HG03354 (cell line): ENCODE measurements around the gene RASSF4.
A peak's percentile ranks its signal among the peaks of the same experiment; 100 is the strongest.

ENCODE experiments used
- ATAC-seq: cut with Tn5 transposase; IDR thresholded peaks from one replicate; pipeline ENCODE4 v1.9.1; 2021; ENCODE audit warnings: mild to moderate bottlenecking; ENCODE audit not compliant: unreplicated experiment, poor library complexity, severe bottlenecking

Gene RASSF4

GRCh38 chr10:44926751-44927351 is 32.8 kb upstream of the RASSF4 start:
- no peak for ATAC-seq

- ATAC-seq: no peak
Measured at GRCh38 chr10:44927352-44927751, 32.2 kb upstream of the RASSF4 start.

GRCh38 chr10:44928462-44928861 is 31.1 kb upstream of the RASSF4 start:
- no peak for ATAC-seq

GRCh38 chr10:44929356-44930255 is 30.0 kb upstream of the RASSF4 start:
- ATAC-seq: no peak

- no peak for ATAC-seq
Measured at GRCh38 chr10:44930904-44931620, 28.5 kb upstream of the RASSF4 start.

- ATAC-seq: no peak
Measured at GRCh38 chr10:44931621-44932516, 27.7 kb upstream of the RASSF4 start.

GRCh38 chr10:44932517-44933450 is 26.8 kb upstream of the RASSF4 start:
- ATAC-seq: peak; percentile 97

GRCh38 chr10:44933451-44934321 is 25.9 kb upstream of the RASSF4 start:
- no peak for ATAC-seq

- ATAC-seq: no peak
Measured at GRCh38 chr10:44934416-44935200, 25.0 kb upstream of the RASSF4 start.

GRCh38 chr10:44935201-44935965 is 24.2 kb upstream of the RASSF4 start:
- no peak for ATAC-seq

GRCh38 chr10:44935966-44936295 is 23.7 kb upstream of the RASSF4 start:
- no peak for ATAC-seq

- no peak for ATAC-seq
Measured at GRCh38 chr10:44936314-44936975, 23.2 kb upstream of the RASSF4 start.

GRCh38 chr10:44937196-44938005 is 22.2 kb upstream of the RASSF4 start:
- no peak for ATAC-seq

GRCh38 chr10:44938956-44939355 is 20.6 kb upstream of the RASSF4 start:
- ATAC-seq: no peak
